Measurements from ENCODE around the gene DAPK2.

DAPK2 gene

GRCh38 chr15:63930034-63930433 lies 116.3 kb downstream of the DAPK2 start:
- Histone ChIP-seq H2BK15ac (ENCODE audit: low read depth, poor library complexity, severe bottlenecking) (no peak overlapping the region), H2BK12ac (ENCODE audit: low read length in 2 of 2) (no peak overlapping the region), H4K91ac (ENCODE audit: low read length) (no peak overlapping the region), H3K9me3 (ENCODE audit: control insufficient read depth, low read length) (no peaks in the 10 kb centered on the region), H3K36me3 (ENCODE audit: control insufficient read depth in 1 of 2, insufficient read depth in 2 of 2, low read depth in 1 of 2, low read length in 2 of 2) (peaks cover 0 to under 1% of the 10 kb centered on the region in 2 experiments), H3K79me1 (replicated peaks; ENCODE audit: low read length, poor library complexity, severe bottlenecking) (no peaks in the 10 kb centered on the region), H3K4me2 (ENCODE audit: low read length, poor library complexity, severe bottlenecking) (no peak overlapping the region), H2AK5ac (ENCODE audit: low read length, severe bottlenecking) (no peak overlapping the region), H3K4me3 (ENCODE audit: insufficient read depth in 1 of 2, low read depth in 1 of 2, low read length in 2 of 2) (no peak overlapping the region), H3K27me3 (ENCODE audit: control insufficient read depth in 1 of 2, insufficient read depth in 1 of 2, low read length in 2 of 2) (peaks cover 0 to 8% of the 10 kb centered on the region in 2 experiments), H3K18ac (ENCODE audit: low read depth in 1 of 2, low read length in 2 of 2) (no peak overlapping the region), H3K9ac (ENCODE audit: low read length) (no peak overlapping the region), H2AFZ (ENCODE audit: low read depth, low read length) (no peak overlapping the region), H4K8ac (ENCODE audit: low read length) (no peak overlapping the region), H2BK5ac (ENCODE audit: low read depth, low read length, poor library complexity, severe bottlenecking) (no peak overlapping the region), H3K23ac (ENCODE audit: low read length in 2 of 2) (no peak overlapping the region), H3K4ac (ENCODE audit: low read depth in 1 of 2, low read length in 2 of 2) (no peak overlapping the region), H3K27ac (ENCODE audit: low read length, poor library complexity, severe bottlenecking) (no peak overlapping the region), H3K14ac (ENCODE audit: low read length in 2 of 2) (no peak overlapping the region), H2BK120ac (ENCODE audit: low read depth, low read length) (no peak overlapping the region), H3K4me1 (ENCODE audit: control insufficient read depth, insufficient read depth, low read depth, low read length) (no peaks in the 10 kb centered on the region)
- no peak for DNase-seq
- WGBS, result 94% methylated on average over 5 of the region's 7 CpGs

GRCh38 chr15:63928185-63928842 lies 118.0 kb downstream of the DAPK2 start:
- Histone ChIP-seq H4K91ac (ENCODE audit: low read length) (no peak overlapping the region), H3K23ac (ENCODE audit: low read length in 2 of 2) (no peak overlapping the region), H3K27ac (ENCODE audit: low read length, poor library complexity, severe bottlenecking) (no peak overlapping the region), H2AFZ (ENCODE audit: low read depth, low read length) (no peak overlapping the region), H2BK5ac (ENCODE audit: low read depth, low read length, poor library complexity, severe bottlenecking) (no peak overlapping the region), H3K27me3 (ENCODE audit: control insufficient read depth in 1 of 2, insufficient read depth in 1 of 2, low read length in 2 of 2) (peaks cover 0 to 8% of the 10 kb centered on the region in 2 experiments), H3K4ac (ENCODE audit: low read depth in 1 of 2, low read length in 2 of 2) (no peak overlapping the region), H3K36me3 (ENCODE audit: control insufficient read depth in 1 of 2, insufficient read depth in 2 of 2, low read depth in 1 of 2, low read length in 2 of 2) (peaks cover 0 to 6% of the 10 kb centered on the region in 2 experiments), H3K4me3 (ENCODE audit: insufficient read depth in 1 of 2, low read depth in 1 of 2, low read length in 2 of 2) (no peak overlapping the region), H3K4me2 (ENCODE audit: low read length, poor library complexity, severe bottlenecking) (no peak overlapping the region), H2BK15ac (ENCODE audit: low read depth, poor library complexity, severe bottlenecking) (no peak overlapping the region), H3K9ac (ENCODE audit: low read length) (no peak overlapping the region), H2BK12ac (ENCODE audit: low read length in 2 of 2) (no peak overlapping the region), H3K4me1 (ENCODE audit: control insufficient read depth, insufficient read depth, low read depth, low read length) (peaks cover 9% of the 10 kb centered on the region), H4K8ac (ENCODE audit: low read length) (no peak overlapping the region), H3K14ac (ENCODE audit: low read length in 2 of 2) (no peak overlapping the region), H3K79me1 (replicated peaks; ENCODE audit: low read length, poor library complexity, severe bottlenecking) (no peaks in the 10 kb centered on the region), H2BK120ac (ENCODE audit: low read depth, low read length) (no peak overlapping the region), H2AK5ac (ENCODE audit: low read length, severe bottlenecking) (no peak overlapping the region), H3K9me3 (ENCODE audit: control insufficient read depth, low read length) (no peaks in the 10 kb centered on the region), H3K18ac (ENCODE audit: low read depth in 1 of 2, low read length in 2 of 2) (peak overlapping the region in 1 of 2 experiments; percentile 11)
- DNase-seq, result no peak
- 96% methylated on average over 2 of the region's 2 CpGs for WGBS

GRCh38 chr15:63923993-63924950 lies 122.0 kb downstream of the DAPK2 start:
- Histone ChIP-seq H3K36me3 (ENCODE audit: control insufficient read depth in 1 of 2, insufficient read depth in 2 of 2, low read depth in 1 of 2, low read length in 2 of 2) (peaks cover 0 to 14% of the 10 kb centered on the region in 2 experiments), H2AFZ (ENCODE audit: low read depth, low read length) (no peak overlapping the region), H3K18ac (ENCODE audit: low read depth in 1 of 2, low read length in 2 of 2) (no peak overlapping the region), H3K4me3 (ENCODE audit: insufficient read depth in 1 of 2, low read depth in 1 of 2, low read length in 2 of 2) (no peak overlapping the region), H2AK5ac (ENCODE audit: low read length, severe bottlenecking) (peak overlapping the region; percentile 27), H2BK12ac (ENCODE audit: low read length in 2 of 2) (no peak overlapping the region), H3K27me3 (ENCODE audit: control insufficient read depth in 1 of 2, insufficient read depth in 1 of 2, low read length in 2 of 2) (peaks cover 0 to 8% of the 10 kb centered on the region in 2 experiments), H3K79me1 (replicated peaks; ENCODE audit: low read length, poor library complexity, severe bottlenecking) (no peaks in the 10 kb centered on the region), H4K8ac (ENCODE audit: low read length) (no peak overlapping the region), H3K14ac (ENCODE audit: low read length in 2 of 2) (no peak overlapping the region), H3K4me2 (ENCODE audit: low read length, poor library complexity, severe bottlenecking) (no peak overlapping the region), H3K4ac (ENCODE audit: low read depth in 1 of 2, low read length in 2 of 2) (no peak overlapping the region), H3K9ac (ENCODE audit: low read length) (no peak overlapping the region), H2BK15ac (ENCODE audit: low read depth, poor library complexity, severe bottlenecking) (no peak overlapping the region), H2BK5ac (ENCODE audit: low read depth, low read length, poor library complexity, severe bottlenecking) (no peak overlapping the region), H3K4me1 (ENCODE audit: control insufficient read depth, insufficient read depth, low read depth, low read length) (peaks cover 27% of the 10 kb centered on the region), H3K23ac (ENCODE audit: low read length in 2 of 2) (no peak overlapping the region), H4K91ac (ENCODE audit: low read length) (no peak overlapping the region), H3K9me3 (ENCODE audit: control insufficient read depth, low read length) (no peaks in the 10 kb centered on the region), H3K27ac (ENCODE audit: low read length, poor library complexity, severe bottlenecking) (peak overlapping the region; percentile 39), H2BK120ac (ENCODE audit: low read depth, low read length) (no peak overlapping the region)
- DNase-seq, result no peak
- WGBS, result 77% methylated on average over 6 of the region's 8 CpGs

- Histone ChIP-seq H4K8ac (ENCODE audit: low read length) (no peak overlapping the region), H3K36me3 (ENCODE audit: control insufficient read depth in 1 of 2, insufficient read depth in 2 of 2, low read depth in 1 of 2, low read length in 2 of 2) (peaks cover 3 to 14% of the 10 kb centered on the region in 2 experiments), H3K18ac (ENCODE audit: low read depth in 1 of 2, low read length in 2 of 2) (no peak overlapping the region), H2BK12ac (ENCODE audit: low read length in 2 of 2) (no peak overlapping the region), H3K27me3 (ENCODE audit: control insufficient read depth in 1 of 2, insufficient read depth in 1 of 2, low read length in 2 of 2) (peaks cover 0 to under 1% of the 10 kb centered on the region in 2 experiments), H3K23ac (ENCODE audit: low read length in 2 of 2) (no peak overlapping the region), H2AK5ac (ENCODE audit: low read length, severe bottlenecking) (peak overlapping the region; percentile 15), H2BK120ac (ENCODE audit: low read depth, low read length) (no peak overlapping the region), H3K14ac (ENCODE audit: low read length in 2 of 2) (no peak overlapping the region), H3K9ac (ENCODE audit: low read length) (no peak overlapping the region), H3K4me2 (ENCODE audit: low read length, poor library complexity, severe bottlenecking) (no peak overlapping the region), H3K79me1 (replicated peaks; ENCODE audit: low read length, poor library complexity, severe bottlenecking) (no peaks in the 10 kb centered on the region), H3K27ac (ENCODE audit: low read length, poor library complexity, severe bottlenecking) (no peak overlapping the region), H3K9me3 (ENCODE audit: control insufficient read depth, low read length) (no peaks in the 10 kb centered on the region), H2AFZ (ENCODE audit: low read depth, low read length) (no peak overlapping the region), H3K4me1 (ENCODE audit: control insufficient read depth, insufficient read depth, low read depth, low read length) (peaks cover 34% of the 10 kb centered on the region), H3K4ac (ENCODE audit: low read depth in 1 of 2, low read length in 2 of 2) (no peak overlapping the region), H2BK5ac (ENCODE audit: low read depth, low read length, poor library complexity, severe bottlenecking) (no peak overlapping the region), H4K91ac (ENCODE audit: low read length) (no peak overlapping the region), H3K4me3 (ENCODE audit: insufficient read depth in 1 of 2, low read depth in 1 of 2, low read length in 2 of 2) (no peak overlapping the region), H2BK15ac (ENCODE audit: low read depth, poor library complexity, severe bottlenecking) (no peak overlapping the region)
- no peak for DNase-seq
- 87% methylated on average over 16 of the region's 16 CpGs for WGBS
These were observed 123.4 kb downstream of the DAPK2 start for GRCh38 chr15:63922916-63923315.
